Measurements from ENCODE around the gene FRMD4A. TPM values are rescaled to one million over a fixed set of nuclear protein-coding genes. Genes with fewer than 3 reads are reported as not detected.

FRMD4A gene
- total and polyA plus RNA-seq, 2 experiments from 2014 or later = 11.9 to 17.5 TPM

GRCh38 chr10:14036233-14036632, 294.5 kb downstream of the FRMD4A start:
- H3K79me2 ChIP-seq (ENCODE audit: insufficient read depth) = no peaks in the 10 kb centered on the region
- H3K9me2 ChIP-seq (ENCODE audit: insufficient read depth) = no peaks in the 10 kb centered on the region
- H3K36me3 ChIP-seq (ENCODE audit: low read depth) = no peaks in the 10 kb centered on the region
- WGBS, 2 experiments (ENCODE audit: low coverage in 1 of 2, low lambda C conversion rate in 2 of 2, missing lambda C conversion rate in 2 of 2) = 90 to 91% methylated on average over 7 of the region's 7 CpGs
- no peak overlapping the region for H2AFZ ChIP-seq
- H3K9ac ChIP-seq = no peak overlapping the region
- no peaks in the 10 kb centered on the region for H3K9me3 ChIP-seq (ENCODE audit: low read depth)
- no peak overlapping the region for H3K4me2 ChIP-seq (ENCODE audit: unreplicated experiment)
- no peaks in the 10 kb centered on the region for H3K27me3 ChIP-seq (replicated peaks; ENCODE audit: insufficient read depth)
- H3K27ac ChIP-seq = no peak overlapping the region
- no peak for DNase-seq
- no peaks in the 10 kb centered on the region for H4K20me1 ChIP-seq (ENCODE audit: insufficient read depth)
- H3F3A ChIP-seq (ENCODE audit: insufficient read depth) = peaks cover 15% of the 10 kb centered on the region
- TF ChIP-seq EZH2phosphoT487 (IDR thresholded peaks at IDR 0.05; ENCODE audit: insufficient read depth, low read depth) (no peak), EZH2 (IDR thresholded peaks at IDR 0.05; ENCODE audit: insufficient read depth, poor library complexity, severe bottlenecking) (no peak)
- H3K4me1 ChIP-seq (ENCODE audit: insufficient read depth) = peaks cover 18% of the 10 kb centered on the region
- in situ Hi-C loops (cut with MboI) = no loop called here
- no peak overlapping the region for H3K4me3 ChIP-seq

- in situ Hi-C loops (cut with MboI) = no loop called here
- TF ChIP-seq EZH2phosphoT487 (IDR thresholded peaks at IDR 0.05; ENCODE audit: insufficient read depth, low read depth) (no peak), EZH2 (IDR thresholded peaks at IDR 0.05; ENCODE audit: insufficient read depth, poor library complexity, severe bottlenecking) (no peak)
- no peak for DNase-seq
Measured at GRCh38 chr10:14035506-14035905, 295.2 kb downstream of the FRMD4A start.

GRCh38 chr10:14032406-14032998, 298.2 kb downstream of the FRMD4A start:
- DNase-seq = peak; percentile 17
- H3F3A ChIP-seq (ENCODE audit: insufficient read depth) = no peaks in the 10 kb centered on the region
- H3K4me1 ChIP-seq (ENCODE audit: insufficient read depth) = no peaks in the 10 kb centered on the region
- no peak for TF ChIP-seq EZH2 (IDR thresholded peaks at IDR 0.05; ENCODE audit: insufficient read depth, poor library complexity, severe bottlenecking)
- no peak for TF ChIP-seq EZH2phosphoT487 (IDR thresholded peaks at IDR 0.05; ENCODE audit: insufficient read depth, low read depth)
- H2AFZ ChIP-seq = no peak overlapping the region
- 55 to 57% methylated on average over 17 of the region's 17 CpGs for WGBS, 2 experiments (ENCODE audit: low coverage in 1 of 2, low lambda C conversion rate in 2 of 2, missing lambda C conversion rate in 2 of 2)
- H3K9me2 ChIP-seq (ENCODE audit: insufficient read depth) = no peaks in the 10 kb centered on the region
- no peaks in the 10 kb centered on the region for H3K9me3 ChIP-seq (ENCODE audit: low read depth)
- no peak overlapping the region for H3K4me2 ChIP-seq (ENCODE audit: unreplicated experiment)
- H3K27me3 ChIP-seq (replicated peaks; ENCODE audit: insufficient read depth) = no peaks in the 10 kb centered on the region; the same call in 1 of the 2 replicates
- no peaks in the 10 kb centered on the region for H4K20me1 ChIP-seq (ENCODE audit: insufficient read depth)
- no peak overlapping the region for H3K4me3 ChIP-seq
- no peak overlapping the region for H3K9ac ChIP-seq
- H3K79me2 ChIP-seq (ENCODE audit: insufficient read depth) = no peaks in the 10 kb centered on the region
- in situ Hi-C loops (cut with MboI) = no loop called here
- H3K27ac ChIP-seq = no peak overlapping the region
- H3K36me3 ChIP-seq (ENCODE audit: low read depth) = no peaks in the 10 kb centered on the region

More at GRCh38 chr10:14035506-14035905, 295.2 kb downstream of the FRMD4A start:
- Histone ChIP-seq H3K4me3 (no peak overlapping the region), H3K9me2 (ENCODE audit: insufficient read depth) (no peaks in the 10 kb centered on the region), H3K36me3 (ENCODE audit: low read depth) (no peaks in the 10 kb centered on the region), H3K79me2 (ENCODE audit: insufficient read depth) (no peaks in the 10 kb centered on the region), H3K4me2 (ENCODE audit: unreplicated experiment) (no peak overlapping the region), H3K4me1 (ENCODE audit: insufficient read depth) (peaks cover 11% of the 10 kb centered on the region), H3K27me3 (replicated peaks; ENCODE audit: insufficient read depth) (no peaks in the 10 kb centered on the region; the same call in 1 of the 2 replicates), H2AFZ (no peak overlapping the region), H3K27ac (no peak overlapping the region), H3K9me3 (ENCODE audit: low read depth) (no peaks in the 10 kb centered on the region), H3F3A (ENCODE audit: insufficient read depth) (peaks cover 8% of the 10 kb centered on the region), H3K9ac (no peak overlapping the region), H4K20me1 (ENCODE audit: insufficient read depth) (no peaks in the 10 kb centered on the region)
- 87% methylated on average over 6 of the region's 6 CpGs for WGBS, 2 experiments (ENCODE audit: low coverage in 1 of 2, low lambda C conversion rate in 2 of 2, missing lambda C conversion rate in 2 of 2)

- H3K4me1 ChIP-seq (ENCODE audit: insufficient read depth) = no peaks in the 10 kb centered on the region
- H3K4me2 ChIP-seq (ENCODE audit: unreplicated experiment) = no peak overlapping the region
- no peaks in the 10 kb centered on the region for H4K20me1 ChIP-seq (ENCODE audit: insufficient read depth)
- H3K9me2 ChIP-seq (ENCODE audit: insufficient read depth) = no peaks in the 10 kb centered on the region
- H3K27ac ChIP-seq = no peak overlapping the region
- no peaks in the 10 kb centered on the region for H3F3A ChIP-seq (ENCODE audit: insufficient read depth)
- no peaks in the 10 kb centered on the region for H3K79me2 ChIP-seq (ENCODE audit: insufficient read depth)
- 77 to 90% methylated on average over 4 of the region's 4 CpGs for WGBS, 2 experiments (ENCODE audit: low coverage in 1 of 2, low lambda C conversion rate in 2 of 2, missing lambda C conversion rate in 2 of 2)
- DNase-seq = no peak
- no peak for TF ChIP-seq EZH2phosphoT487 (IDR thresholded peaks at IDR 0.05; ENCODE audit: insufficient read depth, low read depth)
- TF ChIP-seq EZH2 (IDR thresholded peaks at IDR 0.05; ENCODE audit: insufficient read depth, poor library complexity, severe bottlenecking) = no peak
- in situ Hi-C loops (cut with MboI) = no loop called here
- H3K9ac ChIP-seq = no peak overlapping the region
- no peak overlapping the region for H2AFZ ChIP-seq
- H3K36me3 ChIP-seq (ENCODE audit: low read depth) = no peaks in the 10 kb centered on the region
- no peak overlapping the region for H3K4me3 ChIP-seq
- no peaks in the 10 kb centered on the region; the same call in 1 of the 2 replicates for H3K27me3 ChIP-seq (replicated peaks; ENCODE audit: insufficient read depth)
- H3K9me3 ChIP-seq (ENCODE audit: low read depth) = no peaks in the 10 kb centered on the region
Measured at GRCh38 chr10:14026325-14026724, 304.4 kb downstream of the FRMD4A start.
